Right renal cortex interstitium (tissue), 3 donors: ENCODE results near the gene KRT71. TPM values are rescaled to one million over a fixed set of nuclear protein-coding genes. Genes with fewer than 3 reads are reported as not detected.
A peak's percentile ranks its signal among the peaks of the same experiment; 100 is the strongest.
"Not testable (repeated sequence)": the region's sequence is repeated elsewhere in the genome, so short reads cannot be mapped to it uniquely, and the experiment has no call there.

Experiments
- DNase-seq, 3 donors: peaks; one replicate each; pipeline ENCODE4 v3.0.0-alpha.2; 2013; ENCODE audit warnings: low read depth in 3 of 3, low spot score in 2 of 3
- polyA plus RNA-seq, 3 donors: library from polyadenylated mRNA; unstranded; fragments of 120-200 nt; gene quantifications; one replicate each; pipeline ENCODE4 v1.2.1, GENCODE V29; 2013; ENCODE audit not compliant: insufficient read length in 3 of 3

The KRT71 gene
- not detected for polyA plus RNA-seq

DNA sequence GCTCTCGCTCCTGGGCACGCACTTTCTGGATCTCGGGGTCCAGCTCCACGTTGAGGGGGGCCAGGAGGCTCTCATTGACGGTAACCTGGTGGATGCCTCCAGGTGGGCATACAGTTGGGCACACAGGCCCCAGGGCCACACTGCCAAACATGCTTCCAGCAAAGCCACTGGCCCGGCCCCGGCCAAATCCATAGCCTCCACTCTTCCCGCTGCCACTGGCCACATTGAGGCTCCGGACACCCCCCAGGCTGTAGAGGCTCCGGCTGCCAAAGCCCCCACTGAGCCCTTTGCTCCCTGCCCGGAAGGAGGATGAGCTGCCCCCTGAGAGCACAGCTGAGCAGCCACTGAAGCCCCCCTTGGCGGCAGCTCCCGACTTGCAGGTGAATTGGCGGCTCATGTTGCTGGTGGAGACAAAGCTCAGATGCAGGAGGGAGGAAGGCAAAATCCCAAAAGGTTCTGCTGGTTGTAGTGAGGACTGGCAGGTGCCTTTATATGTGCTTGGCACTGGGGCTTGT lies at the start of gene KRT71:
TSS of gene KRT71 (minus strand) at position 465 of the 515 bp plus-strand sequence. CDS start at position 397, 68 bp downstream.
- no peak for DNase-seq

GRCh38 chr12:52602552-52602951 lies 49.6 kb upstream of the KRT71 start:
- no peak for DNase-seq

GRCh38 chr12:52601671-52602070 lies 48.7 kb upstream of the KRT71 start:
- DNase-seq, result no peak

DNA sequence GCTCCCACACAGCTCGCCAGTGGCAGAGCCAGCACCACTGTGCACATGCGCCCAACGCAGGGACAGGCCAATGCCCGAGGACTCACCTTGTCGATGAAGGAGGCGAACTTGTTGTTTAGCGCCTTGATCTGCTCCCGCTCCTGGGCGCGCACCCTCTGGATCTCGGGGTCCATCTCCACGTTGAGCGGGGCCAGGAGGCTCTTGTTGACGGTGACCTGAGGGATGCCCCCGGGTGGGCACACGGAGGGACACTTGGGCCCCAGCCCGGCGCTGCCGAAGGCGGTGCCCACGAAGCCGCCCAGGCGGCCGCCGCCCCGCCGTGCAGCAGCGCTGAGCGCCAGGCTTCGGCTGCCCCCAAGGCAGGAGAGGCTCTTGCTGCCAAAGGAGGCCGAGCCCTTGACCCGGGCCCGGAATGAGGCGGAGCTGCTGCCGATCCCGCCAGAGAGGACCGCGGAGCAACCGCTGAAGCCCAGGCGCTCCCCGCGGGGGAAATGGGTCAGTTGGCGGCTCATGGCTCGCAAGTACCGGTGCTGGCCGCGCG lies 48.1 kb upstream of the KRT71 start, which contains the start of gene KRT72:
TSS of gene KRT72 (minus strand) at position 523 of the 541 bp plus-strand sequence. CDS start at position 512, 11 bp downstream.
- DNase-seq, result no peak

GRCh38 chr12:52600475-52600874 lies 47.5 kb upstream of the KRT71 start:
- DNase-seq, result no peak

DNA sequence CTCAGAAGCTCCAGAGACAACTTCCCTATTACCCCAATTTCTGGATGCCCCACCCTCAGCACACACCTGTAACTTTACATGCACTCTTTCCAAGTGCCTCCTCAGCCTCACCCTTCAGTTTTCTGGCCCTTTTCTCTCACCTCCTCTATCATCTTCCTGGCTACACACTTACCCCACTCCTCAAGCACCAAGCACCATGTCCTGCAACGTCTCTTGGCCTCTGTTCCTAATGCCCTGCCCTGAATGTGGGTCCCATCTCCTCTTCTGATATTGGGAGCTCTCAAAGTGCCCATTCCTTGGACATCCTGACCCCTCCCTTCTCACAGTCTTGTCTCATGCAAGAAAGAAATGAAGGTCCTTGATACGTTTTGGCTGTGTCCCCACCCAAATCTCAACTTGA lies 47.1 kb upstream of the KRT71 start:
- no peak for DNase-seq

- no peak for DNase-seq
Measured at GRCh38 chr12:52598966-52599365, 46.0 kb upstream of the KRT71 start.

DNA sequence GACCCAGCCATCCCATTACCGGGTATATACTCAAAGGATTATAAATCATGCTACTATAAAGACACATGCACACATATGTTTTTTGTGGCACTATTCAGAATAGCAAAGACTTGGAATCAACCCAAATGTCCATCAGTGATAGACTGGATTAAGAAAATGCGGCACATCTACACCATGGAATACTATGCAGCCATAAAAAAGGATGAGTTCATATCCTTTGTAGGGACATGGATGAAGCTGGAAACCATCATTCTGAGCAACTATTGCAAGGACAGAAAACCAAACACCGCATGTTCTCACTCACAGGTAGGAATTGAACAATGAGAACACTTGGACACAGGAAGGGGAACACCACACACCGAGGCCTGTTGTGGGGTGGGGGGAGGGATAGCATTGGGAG lies 41.3 kb upstream of the KRT71 start:
- not testable (repeated sequence) for DNase-seq

- no peak for DNase-seq
Measured at GRCh38 chr12:52591521-52591920, 38.6 kb upstream of the KRT71 start.

- DNase-seq, result no peak
Measured at GRCh38 chr12:52590021-52590420, 37.1 kb upstream of the KRT71 start.

GRCh38 chr12:52587563-52587962 lies 34.6 kb upstream of the KRT71 start:
- DNase-seq, result no peak

- DNase-seq, result no peak
Measured at GRCh38 chr12:52585946-52586345, 33.0 kb upstream of the KRT71 start.

DNA sequence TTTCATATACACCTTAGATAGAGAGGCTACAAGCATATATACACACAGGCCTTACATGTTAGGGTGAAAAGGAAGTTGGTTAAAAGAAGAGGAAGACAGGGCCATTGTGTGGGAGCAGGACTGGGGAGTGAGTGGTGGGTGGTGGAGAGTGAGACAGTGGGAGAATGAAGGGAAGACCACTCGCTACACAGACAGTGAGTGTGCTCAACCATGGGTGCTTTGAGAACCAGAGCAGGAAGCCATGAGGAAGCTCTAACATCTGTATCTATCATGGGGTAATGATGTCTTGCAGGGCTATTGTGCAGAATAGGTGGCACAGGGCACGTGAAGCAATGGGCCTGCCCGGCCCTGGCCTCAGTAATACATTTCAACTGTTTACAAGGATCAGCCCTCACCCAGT lies 32.1 kb upstream of the KRT71 start:
- DNase-seq, result no peak

DNA sequence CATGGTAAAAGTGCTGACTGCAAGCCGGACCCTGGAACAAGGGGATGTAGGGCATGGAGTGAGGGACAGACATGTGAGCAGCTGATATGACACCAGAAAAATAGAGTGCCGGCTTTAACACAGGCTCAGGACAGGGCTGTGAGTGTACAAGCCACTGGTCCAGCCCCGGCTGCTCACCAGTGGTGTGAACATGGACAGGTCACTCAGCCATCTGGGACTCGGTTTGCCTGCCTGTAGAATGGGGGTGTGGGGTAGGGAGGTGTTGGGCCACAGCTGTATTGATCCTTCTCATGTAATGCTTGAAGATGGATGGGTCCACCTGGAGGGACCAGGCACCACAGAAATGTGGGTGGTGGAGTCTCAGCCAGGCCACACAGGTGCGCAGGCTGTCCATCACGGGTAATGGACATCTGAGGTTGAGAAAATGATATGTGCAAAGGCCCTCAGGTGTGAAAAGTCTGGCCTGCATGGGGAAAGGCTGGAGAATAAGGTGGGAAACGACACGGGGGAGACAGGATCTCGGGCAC lies 31.3 kb upstream of the KRT71 start:
- no peak for DNase-seq

- DNase-seq, result peak; percentile 21 to 43 (median 25)
Measured at GRCh38 chr12:52582971-52583456, 30.1 kb upstream of the KRT71 start.

DNA sequence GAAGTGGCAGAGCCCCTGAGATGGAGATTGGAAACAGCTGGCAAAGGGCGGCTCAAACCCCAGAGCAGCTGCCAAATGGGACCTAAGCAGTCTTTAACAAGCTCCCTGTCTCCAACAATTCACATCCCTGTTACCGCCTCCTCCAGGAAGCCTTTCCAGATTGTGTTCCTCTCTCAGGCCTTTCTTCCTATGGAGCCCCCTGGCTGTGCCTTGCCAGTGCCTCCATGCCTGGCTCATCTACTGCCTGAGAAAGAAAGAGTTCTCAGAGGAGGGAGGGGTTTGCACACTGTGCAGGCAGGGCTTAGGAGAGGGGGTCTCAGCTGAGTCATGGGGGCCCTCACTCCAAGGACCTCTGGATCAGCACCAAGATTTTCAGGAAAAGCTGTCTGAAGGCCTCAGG lies 29.5 kb upstream of the KRT71 start:
- DNase-seq, result no peak

GRCh38 chr12:52581481-52581880 lies 28.5 kb upstream of the KRT71 start:
- DNase-seq, result no peak

DNA sequence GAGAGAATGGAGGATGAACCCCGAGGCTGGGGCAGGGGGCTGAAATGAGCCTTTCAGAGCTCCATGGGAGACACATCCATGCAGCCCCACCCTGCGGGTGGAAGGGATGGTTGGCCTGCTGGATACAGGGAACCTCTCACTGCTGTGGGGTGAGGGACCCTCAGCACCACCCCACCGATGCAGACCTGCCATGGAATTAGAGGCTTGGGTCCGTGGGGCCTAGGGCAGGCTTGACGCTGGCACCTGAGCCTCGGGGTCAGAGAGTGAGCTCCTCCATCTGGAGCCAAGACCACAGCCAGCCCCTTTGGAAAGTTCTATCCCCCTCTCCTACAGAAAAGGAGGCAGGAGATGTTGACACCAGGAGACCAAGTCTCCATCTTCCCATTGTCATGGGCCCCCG lies 28.1 kb upstream of the KRT71 start:
- no peak for DNase-seq

DNA sequence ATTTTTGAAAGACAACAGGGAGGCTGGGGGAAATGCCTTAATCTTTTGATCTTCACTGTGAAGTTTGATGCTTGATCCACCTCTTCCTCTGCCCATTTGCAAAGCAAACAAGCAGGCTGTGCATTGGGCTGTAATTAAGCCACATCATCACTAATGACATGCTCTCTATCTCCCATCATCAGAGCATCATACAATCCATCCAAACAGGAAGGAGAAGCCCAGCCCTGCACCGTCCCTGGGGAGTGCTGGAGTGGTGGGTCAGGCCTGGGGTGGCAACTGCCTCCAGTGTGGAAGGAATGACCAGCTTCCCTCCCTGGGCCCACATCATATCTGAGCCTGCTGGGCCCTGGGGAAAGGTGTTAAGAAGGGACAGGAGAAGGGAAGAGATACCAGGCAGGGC lies 27.6 kb upstream of the KRT71 start:
- no peak for DNase-seq

- DNase-seq, result no peak
Measured at GRCh38 chr12:52579468-52580465, 26.8 kb upstream of the KRT71 start.

DNA sequence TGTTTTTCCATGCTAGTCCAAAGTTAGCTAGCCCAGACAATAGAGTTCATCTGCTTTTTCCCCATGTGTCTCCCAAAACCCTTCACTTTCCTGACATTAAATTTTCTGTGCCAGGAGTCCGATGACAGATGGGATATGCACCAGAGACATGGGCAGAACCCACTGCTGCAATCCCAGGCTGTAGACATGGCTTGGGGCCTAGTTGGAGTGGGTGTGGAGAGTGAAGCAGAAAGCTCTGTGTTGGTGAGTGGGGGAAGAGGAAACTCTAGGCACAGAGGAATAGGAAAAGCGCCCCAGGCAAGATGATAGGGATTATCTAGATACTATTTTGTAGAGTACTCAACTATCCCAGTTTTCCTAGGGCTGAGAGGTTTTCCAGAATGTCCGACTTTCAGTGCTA lies 25.5 kb upstream of the KRT71 start:
- no peak for DNase-seq
